ENCODE results near the gene AURKA.
"Not testable (repeated sequence)": the region's sequence is repeated elsewhere in the genome, so short reads cannot be mapped to it uniquely, and the experiment has no call there.

AURKA gene

DNA sequence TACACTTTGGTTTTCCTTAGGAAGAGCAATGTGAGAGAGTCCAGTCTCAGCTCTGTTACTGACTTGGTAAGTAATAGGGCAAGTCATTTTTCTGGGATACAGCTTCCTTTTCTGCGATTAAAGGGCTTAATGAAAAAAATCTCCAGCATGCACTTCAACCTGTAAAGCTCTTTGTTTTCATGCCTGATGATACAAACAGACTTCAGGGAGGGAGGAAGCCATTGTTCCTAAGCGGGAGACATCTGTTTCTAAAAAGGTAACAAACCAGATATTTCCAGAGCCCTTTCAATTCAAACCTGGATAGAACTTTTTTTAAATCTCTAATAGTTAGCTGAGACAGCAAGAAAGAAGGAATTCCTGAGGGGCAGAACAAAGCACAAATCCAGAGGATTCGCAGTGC, 14.9 kb upstream of the AURKA start:
- ATAC-seq: no peak
- TF ChIP-seq BACH2 (CRISPR knock-in tag; IDR thresholded peaks at IDR 0.05; ENCODE audit: borderline replicate concordance): no peak
- no peak for TF ChIP-seq GLIS3 (CRISPR knock-in tag; IDR thresholded peaks at IDR 0.05)
- TF ChIP-seq ISL1 (CRISPR knock-in tag; IDR thresholded peaks at IDR 0.05): no peak
- no peak for TF ChIP-seq RARB (CRISPR knock-in tag; IDR thresholded peaks at IDR 0.05)
- no peak for TF ChIP-seq TCF4 (CRISPR knock-in tag; IDR thresholded peaks at IDR 0.05; ENCODE audit: borderline replicate concordance)
- TF ChIP-seq ZNF70 (CRISPR knock-in tag; IDR thresholded peaks at IDR 0.05): no peak
- TF ChIP-seq, protein P1, sequence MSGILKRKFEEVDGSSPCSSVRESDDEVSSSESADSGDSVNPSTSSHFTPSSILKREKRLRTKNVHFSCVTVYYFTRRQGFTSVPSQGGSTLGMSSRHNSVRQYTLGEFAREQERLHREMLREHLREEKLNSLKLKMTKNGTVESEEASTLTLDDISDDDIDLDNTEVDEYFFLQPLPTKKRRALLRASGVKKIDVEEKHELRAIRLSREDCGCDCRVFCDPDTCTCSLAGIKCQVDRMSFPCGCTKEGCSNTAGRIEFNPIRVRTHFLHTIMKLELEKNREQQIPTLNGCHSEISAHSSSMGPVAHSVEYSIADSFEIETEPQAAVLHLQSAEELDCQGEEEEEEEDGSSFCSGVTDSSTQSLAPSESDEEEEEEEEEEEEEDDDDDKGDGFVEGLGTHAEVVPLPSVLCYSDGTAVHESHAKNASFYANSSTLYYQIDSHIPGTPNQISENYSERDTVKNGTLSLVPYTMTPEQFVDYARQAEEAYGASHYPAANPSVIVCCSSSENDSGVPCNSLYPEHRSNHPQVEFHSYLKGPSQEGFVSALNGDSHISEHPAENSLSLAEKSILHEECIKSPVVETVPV (CRISPR knock-in tag; IDR thresholded peaks at IDR 0.05): no peak
- no peak for TF ChIP-seq ARNTL (CRISPR knock-in tag; IDR thresholded peaks at IDR 0.05; ENCODE audit: borderline replicate concordance, low read depth)
- TF ChIP-seq PPARA (CRISPR knock-in tag; IDR thresholded peaks at IDR 0.05; ENCODE audit: borderline replicate concordance): no peak
- TF ChIP-seq ZC3H10 (CRISPR knock-in tag; IDR thresholded peaks at IDR 0.05): no peak
- TF ChIP-seq ZNF565 (CRISPR knock-in tag; conservative IDR thresholded peaks at IDR 0.05; ENCODE audit: low read depth): no peak
- TF ChIP-seq POU6F1 (CRISPR knock-in tag; IDR thresholded peaks at IDR 0.05; ENCODE audit: borderline replicate concordance, low read depth): no peak
- TF ChIP-seq ESRRG (CRISPR knock-in tag; IDR thresholded peaks at IDR 0.05): no peak
- TF ChIP-seq TOX (CRISPR knock-in tag; IDR thresholded peaks at IDR 0.05; ENCODE audit: borderline replicate concordance): no peak
- TF ChIP-seq, protein P2, sequence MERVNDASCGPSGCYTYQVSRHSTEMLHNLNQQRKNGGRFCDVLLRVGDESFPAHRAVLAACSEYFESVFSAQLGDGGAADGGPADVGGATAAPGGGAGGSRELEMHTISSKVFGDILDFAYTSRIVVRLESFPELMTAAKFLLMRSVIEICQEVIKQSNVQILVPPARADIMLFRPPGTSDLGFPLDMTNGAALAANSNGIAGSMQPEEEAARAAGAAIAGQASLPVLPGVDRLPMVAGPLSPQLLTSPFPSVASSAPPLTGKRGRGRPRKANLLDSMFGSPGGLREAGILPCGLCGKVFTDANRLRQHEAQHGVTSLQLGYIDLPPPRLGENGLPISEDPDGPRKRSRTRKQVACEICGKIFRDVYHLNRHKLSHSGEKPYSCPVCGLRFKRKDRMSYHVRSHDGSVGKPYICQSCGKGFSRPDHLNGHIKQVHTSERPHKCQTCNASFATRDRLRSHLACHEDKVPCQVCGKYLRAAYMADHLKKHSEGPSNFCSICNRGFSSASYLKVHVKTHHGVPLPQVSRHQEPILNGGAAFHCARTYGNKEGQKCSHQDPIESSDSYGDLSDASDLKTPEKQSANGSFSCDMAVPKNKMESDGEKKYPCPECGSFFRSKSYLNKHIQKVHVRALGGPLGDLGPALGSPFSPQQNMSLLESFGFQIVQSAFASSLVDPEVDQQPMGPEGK (CRISPR knock-in tag; IDR thresholded peaks at IDR 0.05; ENCODE audit: borderline replicate concordance): no peak

GRCh38 chr20:56405356-56405755, 13.3 kb upstream of the AURKA start:
- ATAC-seq: not testable (repeated sequence)

DNA sequence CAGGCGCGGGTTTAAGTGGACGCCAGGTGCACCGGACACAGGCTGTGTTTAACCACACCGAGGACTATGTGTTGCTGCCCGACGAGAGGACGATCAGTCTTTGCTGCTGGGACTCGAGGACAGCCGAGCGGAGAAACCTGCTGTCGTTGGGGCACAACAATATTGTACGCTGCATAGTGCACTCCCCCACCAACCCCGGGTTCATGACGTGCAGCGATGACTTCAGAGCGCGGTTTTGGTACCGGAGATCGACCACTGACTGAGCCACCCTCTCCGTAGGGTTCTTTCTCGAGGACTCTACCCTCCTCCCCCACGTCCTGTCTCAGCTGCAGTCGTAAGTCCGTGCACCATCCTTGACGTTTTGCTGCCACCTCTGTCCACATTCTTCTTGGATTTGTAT, 11.4 kb upstream of the AURKA start:
- TF ChIP-seq ISL1 (CRISPR knock-in tag; IDR thresholded peaks at IDR 0.05) (no peak), GLIS3 (CRISPR knock-in tag; IDR thresholded peaks at IDR 0.05) (no peak), ZFP3 (CRISPR knock-in tag; IDR thresholded peaks at IDR 0.05) (no peak), ESRRG (CRISPR knock-in tag; IDR thresholded peaks at IDR 0.05) (no peak), ZNF565 (CRISPR knock-in tag; conservative IDR thresholded peaks at IDR 0.05; ENCODE audit: low read depth) (no peak)
- TF ChIP-seq, protein P1 (CRISPR knock-in tag; IDR thresholded peaks at IDR 0.05): no peak
- TF ChIP-seq, protein P2 (CRISPR knock-in tag; IDR thresholded peaks at IDR 0.05; ENCODE audit: borderline replicate concordance): no peak
- ATAC-seq: no peak

- peak; percentile 84 for ATAC-seq
- TF ChIP-seq OSR1 (CRISPR knock-in tag; IDR thresholded peaks at IDR 0.05) (no peak), CSDC2 (CRISPR knock-in tag; IDR thresholded peaks at IDR 0.05) (no peak), CREB5 (CRISPR knock-in tag; IDR thresholded peaks at IDR 0.05; ENCODE audit: low read depth) (no peak), ZC3H10 (CRISPR knock-in tag; IDR thresholded peaks at IDR 0.05) (no peak), ZFP30 (CRISPR knock-in tag; IDR thresholded peaks at IDR 0.05) (no peak), TOX (CRISPR knock-in tag; IDR thresholded peaks at IDR 0.05; ENCODE audit: borderline replicate concordance) (no peak), ZFP3 (CRISPR knock-in tag; IDR thresholded peaks at IDR 0.05) (no peak), ZNF8 (CRISPR knock-in tag; IDR thresholded peaks at IDR 0.05) (no peak), PPARA (CRISPR knock-in tag; IDR thresholded peaks at IDR 0.05; ENCODE audit: borderline replicate concordance) (no peak), BACH2 (CRISPR knock-in tag; IDR thresholded peaks at IDR 0.05; ENCODE audit: borderline replicate concordance) (no peak)
- TF ChIP-seq, protein P3, sequence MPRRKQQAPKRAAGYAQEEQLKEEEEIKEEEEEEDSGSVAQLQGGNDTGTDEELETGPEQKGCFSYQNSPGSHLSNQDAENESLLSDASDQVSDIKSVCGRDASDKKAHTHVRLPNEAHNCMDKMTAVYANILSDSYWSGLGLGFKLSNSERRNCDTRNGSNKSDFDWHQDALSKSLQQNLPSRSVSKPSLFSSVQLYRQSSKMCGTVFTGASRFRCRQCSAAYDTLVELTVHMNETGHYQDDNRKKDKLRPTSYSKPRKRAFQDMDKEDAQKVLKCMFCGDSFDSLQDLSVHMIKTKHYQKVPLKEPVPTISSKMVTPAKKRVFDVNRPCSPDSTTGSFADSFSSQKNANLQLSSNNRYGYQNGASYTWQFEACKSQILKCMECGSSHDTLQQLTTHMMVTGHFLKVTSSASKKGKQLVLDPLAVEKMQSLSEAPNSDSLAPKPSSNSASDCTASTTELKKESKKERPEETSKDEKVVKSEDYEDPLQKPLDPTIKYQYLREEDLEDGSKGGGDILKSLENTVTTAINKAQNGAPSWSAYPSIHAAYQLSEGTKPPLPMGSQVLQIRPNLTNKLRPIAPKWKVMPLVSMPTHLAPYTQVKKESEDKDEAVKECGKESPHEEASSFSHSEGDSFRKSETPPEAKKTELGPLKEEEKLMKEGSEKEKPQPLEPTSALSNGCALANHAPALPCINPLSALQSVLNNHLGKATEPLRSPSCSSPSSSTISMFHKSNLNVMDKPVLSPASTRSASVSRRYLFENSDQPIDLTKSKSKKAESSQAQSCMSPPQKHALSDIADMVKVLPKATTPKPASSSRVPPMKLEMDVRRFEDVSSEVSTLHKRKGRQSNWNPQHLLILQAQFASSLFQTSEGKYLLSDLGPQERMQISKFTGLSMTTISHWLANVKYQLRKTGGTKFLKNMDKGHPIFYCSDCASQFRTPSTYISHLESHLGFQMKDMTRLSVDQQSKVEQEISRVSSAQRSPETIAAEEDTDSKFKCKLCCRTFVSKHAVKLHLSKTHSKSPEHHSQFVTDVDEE (CRISPR knock-in tag; IDR thresholded peaks at IDR 0.05): no peak
Observed at GRCh38 chr20:56400001-56400640, 8.1 kb upstream of the AURKA start.

Measured in SK-N-SH treated with all-trans-retinoic acid at 6 μM for 48 hours (cell line).